Natural killer cell (primary cell): ENCODE data around the gene TMEM14A. TPM values are rescaled to one million over a fixed set of nuclear protein-coding genes. Genes with fewer than 3 reads are reported as not detected.
"Not testable (repeated sequence)": the region's sequence is repeated elsewhere in the genome, so short reads cannot be mapped to it uniquely, and the experiment has no call there.

ENCODE experiments used
- ATAC-seq, 3 donors: fragments of 150-1000 bp in 2 of 3; fragments of 200-7000 bp in 1 of 3; cut with Tn5 transposase; 1 replicate in 1 of 3; 2 replicates in 2 of 3; pipeline ENCODE4 v1.10.0; 2021; ENCODE audit warnings: mild to moderate bottlenecking in 2 of 3, moderate library complexity in 2 of 3
- DNase-seq, 2 donors: peaks; one replicate each; pipeline versions ENCODE4 v3.0.0 to v3.0.0-alpha.2; 2013 to 2021; ENCODE audit warnings: mixed read lengths in 1 of 2
- H3K27ac ChIP-seq: one replicate; pipeline ENCODE4 v1.5.1; 2013; ENCODE audit warnings: mild to moderate bottlenecking, low read length
- H3K27me3 ChIP-seq: one replicate; pipeline ENCODE4 v1.6.1; 2013; ENCODE audit warnings: low read length; ENCODE audit not compliant: control insufficient read depth, insufficient read depth
- H3K36me3 ChIP-seq: one replicate; pipeline ENCODE4 v1.6.1; 2013; ENCODE audit warnings: low read length; ENCODE audit not compliant: control insufficient read depth, insufficient read depth
- H3K4me1 ChIP-seq: one replicate; pipeline ENCODE4 v1.6.1; 2013; ENCODE audit warnings: low read length; ENCODE audit not compliant: control insufficient read depth, insufficient read depth
- H3K4me3 ChIP-seq: one replicate; pipeline ENCODE4 v1.5.1; 2013; ENCODE audit warnings: low read length
- H3K9me3 ChIP-seq: one replicate; pipeline ENCODE4 v1.6.1; 2013; ENCODE audit warnings: low read length; ENCODE audit not compliant: control insufficient read depth, insufficient read depth
- H3K27ac Mint-ChIP-seq, 2 donors: one replicate each; pipeline ENCODE4 v1.8.0; 2022; ENCODE audit warnings: mild to moderate bottlenecking in 2 of 2, mixed read lengths in 2 of 2, moderate library complexity in 1 of 2
- H3K27me3 Mint-ChIP-seq, 2 donors: one replicate each; pipeline ENCODE4 v1.8.0; 2022; ENCODE audit warnings: low read depth in 2 of 2, mixed read lengths in 2 of 2
- H3K36me3 Mint-ChIP-seq: one replicate; pipeline ENCODE4 v1.8.0; 2022; ENCODE audit warnings: mixed read lengths
- H3K4me1 Mint-ChIP-seq, 2 donors: one replicate each; pipeline ENCODE4 v1.8.0; 2022; ENCODE audit warnings: mixed read lengths in 2 of 2
- H3K4me3 Mint-ChIP-seq: one replicate; pipeline ENCODE4 v1.8.0; 2022; ENCODE audit warnings: mild to moderate bottlenecking, moderate library complexity, mixed read lengths
- H3K9me3 Mint-ChIP-seq, 2 donors: one replicate each; pipeline ENCODE4 v1.8.0; 2022; ENCODE audit warnings: mixed read lengths in 2 of 2
- WGBS: methylation state at CpG from one replicate; pipeline ENCODE4 v1.1.7; 2013; ENCODE audit warnings: missing lambda C conversion rate; ENCODE audit not compliant: insufficient coverage; 5-methylcytosine and 5-hydroxymethylcytosine counted together
- intact Hi-C: fragments of 100-400 bp; cut with micrococcal nuclease; formaldehyde crosslinking; loops from one replicate; pipeline ENCODE4 v1.14.2; 2022
- total RNA-seq, 4 donors: library from RNA; stranded (reverse); fragments of 120-200 nt in 1 of 4; gene quantifications; one replicate each; pipeline versions ENCODE4 v1.2.3 to v1.2.4, GENCODE V29; 2013 to 2022
- TF ChIP-seq, protein P1 (sequence below): fragments of 200-600 bp; IDR thresholded peaks from one replicate; pipeline ENCODE4 v1.8.0; 2022; ENCODE audit warnings: antibody characterized with exemption

TMEM14A gene
- total RNA-seq, 3 donors from 2014 or later (not counting 1 experiment from before 2014, with no cell fraction given) = 4.8 to 5.6 (median 5.3) TPM

DNA sequence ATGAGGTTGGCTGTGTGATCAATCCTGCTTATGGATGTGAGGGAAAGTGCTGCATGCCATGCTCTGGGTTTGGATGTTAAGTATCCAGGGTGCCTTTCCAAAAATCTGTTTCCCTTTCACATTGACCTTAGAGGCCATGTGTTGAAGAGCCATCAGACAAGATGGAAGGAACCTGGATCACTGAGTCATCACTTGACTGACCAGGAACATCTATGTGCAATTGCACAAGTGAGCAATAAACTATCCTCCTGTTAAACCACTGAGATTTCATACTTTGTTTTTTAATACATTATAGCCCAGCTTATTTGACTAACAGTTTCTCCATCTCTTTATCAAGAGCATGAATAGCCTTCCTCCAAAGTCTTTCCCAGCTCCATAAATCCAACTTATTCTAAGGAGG, 17.8 kb upstream of the TMEM14A start:
- Mint-ChIP-seq H3K4me3 (no peak overlapping the region), H3K36me3 (no peaks in the 10 kb centered on the region), H3K9me3 (no peaks in the 10 kb centered on the region), H3K27ac (no peak overlapping the region), H3K4me1 (peaks cover 5 to 6% of the 10 kb centered on the region in 2 donors), H3K27me3 (peaks cover 19 to 24% of the 10 kb centered on the region in 2 donors)
- Histone ChIP-seq H3K4me1 (no peaks in the 10 kb centered on the region), H3K36me3 (no peaks in the 10 kb centered on the region), H3K27ac (no peak overlapping the region), H3K9me3 (no peaks in the 10 kb centered on the region), H3K4me3 (no peak overlapping the region), H3K27me3 (no peaks in the 10 kb centered on the region)
- no peak for ATAC-seq
- DNase-seq = no peak
- TF ChIP-seq, protein P1, sequence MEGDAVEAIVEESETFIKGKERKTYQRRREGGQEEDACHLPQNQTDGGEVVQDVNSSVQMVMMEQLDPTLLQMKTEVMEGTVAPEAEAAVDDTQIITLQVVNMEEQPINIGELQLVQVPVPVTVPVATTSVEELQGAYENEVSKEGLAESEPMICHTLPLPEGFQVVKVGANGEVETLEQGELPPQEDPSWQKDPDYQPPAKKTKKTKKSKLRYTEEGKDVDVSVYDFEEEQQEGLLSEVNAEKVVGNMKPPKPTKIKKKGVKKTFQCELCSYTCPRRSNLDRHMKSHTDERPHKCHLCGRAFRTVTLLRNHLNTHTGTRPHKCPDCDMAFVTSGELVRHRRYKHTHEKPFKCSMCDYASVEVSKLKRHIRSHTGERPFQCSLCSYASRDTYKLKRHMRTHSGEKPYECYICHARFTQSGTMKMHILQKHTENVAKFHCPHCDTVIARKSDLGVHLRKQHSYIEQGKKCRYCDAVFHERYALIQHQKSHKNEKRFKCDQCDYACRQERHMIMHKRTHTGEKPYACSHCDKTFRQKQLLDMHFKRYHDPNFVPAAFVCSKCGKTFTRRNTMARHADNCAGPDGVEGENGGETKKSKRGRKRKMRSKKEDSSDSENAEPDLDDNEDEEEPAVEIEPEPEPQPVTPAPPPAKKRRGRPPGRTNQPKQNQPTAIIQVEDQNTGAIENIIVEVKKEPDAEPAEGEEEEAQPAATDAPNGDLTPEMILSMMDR = no peak
- intact Hi-C loops = no loop called here

DNA sequence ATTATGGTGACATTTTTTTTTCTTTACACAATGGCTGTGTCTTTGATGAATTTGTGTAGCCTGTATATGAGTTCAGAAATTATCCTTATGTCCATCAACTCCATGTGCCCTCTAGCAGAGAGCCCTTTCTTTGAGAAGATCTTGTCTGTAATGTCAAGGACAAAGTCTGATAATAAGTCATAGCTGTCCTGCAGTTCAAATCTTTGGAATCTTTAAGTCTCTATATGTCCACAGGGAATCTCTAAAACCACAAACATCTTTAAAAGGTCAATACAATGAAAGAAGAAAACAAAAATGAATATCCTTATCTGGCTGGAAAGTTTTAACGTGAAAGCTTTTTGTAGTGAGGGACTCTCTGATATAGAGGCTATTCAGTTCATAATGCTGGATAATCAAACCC, 16.9 kb upstream of the TMEM14A start:
- no peaks in the 10 kb centered on the region for H3K9me3 ChIP-seq
- no peak overlapping the region for H3K4me3 Mint-ChIP-seq
- no peaks in the 10 kb centered on the region for H3K36me3 Mint-ChIP-seq
- ATAC-seq = no peak
- no peak overlapping the region for H3K27ac Mint-ChIP-seq
- H3K27me3 ChIP-seq = no peaks in the 10 kb centered on the region
- TF ChIP-seq, protein P1 = no peak
- H3K4me1 Mint-ChIP-seq = peaks cover 5 to 6% of the 10 kb centered on the region in 2 donors
- DNase-seq = no peak
- H3K4me1 ChIP-seq = no peaks in the 10 kb centered on the region
- no peak overlapping the region for H3K27ac ChIP-seq
- no CpG with 5 or more reads among the region's 1 CpG for WGBS
- intact Hi-C loops = no loop called here
- no peaks in the 10 kb centered on the region for H3K36me3 ChIP-seq
- no peaks in the 10 kb centered on the region for H3K9me3 Mint-ChIP-seq
- no peak overlapping the region for H3K4me3 ChIP-seq
- peaks cover 16 to 24% of the 10 kb centered on the region in 2 donors for H3K27me3 Mint-ChIP-seq

DNA sequence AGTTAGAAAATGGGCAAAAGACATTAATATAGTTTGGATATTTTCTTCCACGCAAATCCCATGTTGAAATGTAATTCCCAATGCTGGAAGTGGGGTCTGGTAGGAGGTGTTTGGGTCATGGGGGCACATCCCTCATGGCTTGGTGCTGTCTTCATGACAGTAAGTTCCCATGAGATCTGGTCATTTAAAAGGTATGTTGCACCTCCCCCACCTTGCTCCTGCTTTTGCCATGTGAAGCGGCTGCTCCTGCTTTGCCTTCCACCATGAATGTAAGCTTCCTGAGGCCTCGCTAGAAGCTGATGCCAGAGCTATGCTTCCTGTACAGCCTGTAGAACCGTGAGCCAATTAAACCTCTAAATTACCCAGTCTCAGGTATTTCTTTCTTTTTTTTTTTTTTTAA, 16.3 kb upstream of the TMEM14A start:
- intact Hi-C loops = no loop called here
- DNase-seq (no peak), ATAC-seq (no peak)
- no peak overlapping the region for H3K4me3 Mint-ChIP-seq
- Histone ChIP-seq H3K27me3 (no peaks in the 10 kb centered on the region), H3K36me3 (no peaks in the 10 kb centered on the region), H3K4me3 (no peak overlapping the region), H3K9me3 (no peaks in the 10 kb centered on the region), H3K4me1 (no peaks in the 10 kb centered on the region), H3K27ac (no peak overlapping the region)
- H3K9me3 Mint-ChIP-seq = no peaks in the 10 kb centered on the region
- no peak overlapping the region for H3K27ac Mint-ChIP-seq
- 93% methylated on average over 3 of the region's 4 CpGs for WGBS
- peaks cover 5 to 6% of the 10 kb centered on the region in 2 donors for H3K4me1 Mint-ChIP-seq
- H3K27me3 Mint-ChIP-seq = peaks cover 16 to 24% of the 10 kb centered on the region in 2 donors
- H3K36me3 Mint-ChIP-seq = no peaks in the 10 kb centered on the region
- TF ChIP-seq, protein P1 = no peak

DNA sequence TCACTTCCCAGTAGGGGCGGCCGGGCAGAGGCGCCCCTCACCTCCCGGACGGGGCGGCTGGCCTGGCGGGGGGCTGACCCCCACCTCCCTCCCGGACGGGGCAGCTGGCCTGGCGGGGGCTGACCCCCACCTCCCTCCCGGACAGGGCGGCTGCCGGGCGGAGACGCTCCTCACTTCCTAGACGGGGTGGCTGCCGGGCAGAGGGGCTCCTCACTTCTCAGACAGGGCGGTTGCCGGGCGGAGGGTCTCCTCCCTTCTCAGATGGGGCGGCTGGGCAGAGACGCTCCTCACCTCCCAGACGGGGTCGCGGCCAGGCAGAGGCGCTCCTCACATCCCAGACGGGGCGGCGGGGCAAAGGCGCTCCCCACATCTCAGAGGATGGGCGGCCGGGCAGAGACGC, 15.0 kb upstream of the TMEM14A start:
- H3K27me3 ChIP-seq, H3K27ac ChIP-seq, H3K27ac Mint-ChIP-seq, H3K4me1 ChIP-seq, ATAC-seq, intact Hi-C loops, H3K4me3 Mint-ChIP-seq, H3K36me3 ChIP-seq, H3K9me3 Mint-ChIP-seq, H3K4me1 Mint-ChIP-seq, H3K9me3 ChIP-seq, DNase-seq, H3K36me3 Mint-ChIP-seq, H3K4me3 ChIP-seq: not testable (repeated sequence)
- peaks cover 22 to 24% of the 10 kb centered on the region in 2 donors for H3K27me3 Mint-ChIP-seq
- over 99% methylated on average over 15 of the region's 33 CpGs for WGBS
